NCI-H1930 (cell line): ENCODE data around the gene SPRR2A.
"Not testable (repeated sequence)": the region's sequence is repeated elsewhere in the genome, so short reads cannot be mapped to it uniquely, and the experiment has no call there.

Source experiments
- DNase-seq, 2 experiments: peaks; one replicate each; lab custom pipeline; 2025; lab: John Stamatoyannopoulos, UW

Gene SPRR2A

DNA sequence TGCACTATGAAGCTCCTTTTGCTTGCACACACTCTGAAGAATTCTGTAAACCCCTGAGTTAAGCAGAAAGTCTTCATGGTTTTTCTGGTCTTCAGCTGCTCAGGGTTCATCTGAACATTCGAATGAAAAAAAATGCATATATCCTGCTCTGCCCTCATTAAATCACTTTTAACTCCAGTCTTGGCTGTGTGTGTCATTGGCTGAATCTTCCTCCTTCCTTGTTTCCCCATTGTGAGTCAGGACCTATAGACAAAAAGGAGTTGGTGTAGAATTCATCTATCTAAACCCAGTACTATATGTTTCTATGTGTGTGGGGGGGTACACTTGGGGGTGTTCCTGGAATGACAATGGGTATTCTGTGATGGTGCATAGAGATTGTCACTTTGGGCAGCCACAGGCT lies 32.9 kb downstream of the SPRR2A start:
- no peak for DNase-seq

- no peak for DNase-seq
Measured at GRCh38 chr1:153023109-153023508, 34.2 kb downstream of the SPRR2A start.

DNA sequence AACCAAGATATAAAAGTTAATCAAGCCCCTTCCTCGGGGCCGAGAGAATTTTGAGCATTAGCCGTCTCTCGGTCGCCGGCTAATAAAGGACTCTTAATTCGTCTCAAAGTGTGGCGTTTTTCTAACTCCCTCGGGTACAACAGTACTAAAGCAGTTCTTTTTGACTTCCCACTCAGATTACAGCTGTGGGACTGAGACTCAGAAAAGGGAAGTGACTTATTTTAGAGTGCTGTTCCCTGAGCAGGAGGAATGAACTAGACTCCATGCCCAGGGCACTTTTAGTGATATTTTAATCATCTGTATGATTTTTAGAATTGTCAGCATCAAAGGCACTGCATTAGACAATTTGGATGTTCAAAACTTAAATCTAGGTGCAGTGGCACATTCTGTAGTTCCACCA lies 35.0 kb downstream of the SPRR2A start:
- DNase-seq: not testable (repeated sequence)

- DNase-seq: not testable (repeated sequence)
Measured at GRCh38 chr1:153021829-153022228, 35.5 kb downstream of the SPRR2A start.

GRCh38 chr1:153011235-153011758 lies 46.0 kb downstream of the SPRR2A start:
- not testable (repeated sequence) for DNase-seq
